HepG2 (cell line): ENCODE measurements around the gene TRIM54. TPM values are rescaled to one million over a fixed set of nuclear protein-coding genes. Genes with fewer than 3 reads are reported as not detected.

Experiments used
- CAMTA2 ChIP-seq: sonication (generic); formaldehyde crosslinking; IDR thresholded peaks from 2 replicates; pipeline ENCODE4 v1.4.0; 2020; ENCODE audit warnings: mild to moderate bottlenecking, missing genetic modification reagents, borderline replicate concordance
- CC2D1A ChIP-seq: sonication (generic); formaldehyde crosslinking; IDR thresholded peaks from 2 replicates; pipeline ENCODE4 v1.8.1; 2023; ENCODE audit warnings: mild to moderate bottlenecking, missing genetic modification reagents
- CCAR2 ChIP-seq: fragments of 200-400 bp; formaldehyde crosslinking; optimal IDR thresholded peaks from 2 replicates; pipeline ENCODE3; 2018; ENCODE audit warnings: low read depth, mild to moderate bottlenecking, low read length, moderate library complexity
- ERF ChIP-seq: IDR thresholded peaks from 2 replicates; pipeline ENCODE4 v1.6.1; 2018; ENCODE audit warnings: missing biosample characterization, missing genetic modification reagents
- FOXA3 ChIP-seq: IDR thresholded peaks from 2 replicates; pipeline ENCODE4 v1.6.1; 2016; ENCODE audit warnings: missing genetic modification reagents, missing compliant biosample characterization
- GPN1 ChIP-seq: sonication (generic); formaldehyde crosslinking; IDR thresholded peaks from 2 replicates; pipeline ENCODE4 v1.5.1; 2020; ENCODE audit warnings: missing genetic modification reagents, borderline replicate concordance
- HDAC2 ChIP-seq: sonication (generic); formaldehyde crosslinking; IDR thresholded peaks from 2 replicates; pipeline ENCODE4 v1.4.0; 2020; ENCODE audit warnings: missing genetic modification reagents
- IRX3 ChIP-seq: sonication (generic); formaldehyde crosslinking; IDR thresholded peaks from 2 replicates; pipeline ENCODE4 v1.8.1; 2023; ENCODE audit warnings: mild to moderate bottlenecking, low read depth, missing genetic modification reagents, borderline replicate concordance
- MIXL1 ChIP-seq: IDR thresholded peaks from 2 replicates; pipeline ENCODE4 v1.6.1; 2016
- MYNN ChIP-seq: sonication (generic); formaldehyde crosslinking; IDR thresholded peaks from 2 replicates; pipeline ENCODE4 v1.4.0; 2020; ENCODE audit warnings: mild to moderate bottlenecking, low read depth, missing genetic modification reagents
- NFATC3 ChIP-seq: sonication (generic); formaldehyde crosslinking; IDR thresholded peaks from 2 replicates; pipeline ENCODE4 v1.5.1; 2020; ENCODE audit warnings: mild to moderate bottlenecking, missing genetic modification reagents
- NFIB ChIP-seq: sonication (generic); formaldehyde crosslinking; IDR thresholded peaks from 2 replicates; pipeline ENCODE4 v1.9.0; 2021; ENCODE audit warnings: missing genetic modification reagents, mild to moderate bottlenecking, borderline replicate concordance
- NFKB2 ChIP-seq: sonication (generic); formaldehyde crosslinking; IDR thresholded peaks from 2 replicates; pipeline ENCODE4 v1.4.0; 2020; ENCODE audit warnings: missing genetic modification reagents, borderline replicate concordance
- PCBP2 ChIP-seq: fragments of 200-400 bp; formaldehyde crosslinking; optimal IDR thresholded peaks from 2 replicates; pipeline ENCODE3; 2018; ENCODE audit warnings: low read length, low read depth; ENCODE audit not compliant: poor library complexity, severe bottlenecking
- POLR2G ChIP-seq: fragments of 200-400 bp; formaldehyde crosslinking; IDR thresholded peaks from 2 replicates; pipeline ENCODE4 v1.6.1; 2018; ENCODE audit warnings: mild to moderate bottlenecking, low read depth, low read length, moderate library complexity
- RFXANK ChIP-seq: IDR thresholded peaks from 2 replicates; pipeline ENCODE4 v1.6.1; 2016
- SMAD1 ChIP-seq: sonication (generic); formaldehyde crosslinking; IDR thresholded peaks from 2 replicates; pipeline ENCODE4 v1.4.0; 2020; ENCODE audit warnings: missing genetic modification reagents, low read depth, mild to moderate bottlenecking, borderline replicate concordance
- SP4 ChIP-seq: sonication (generic); formaldehyde crosslinking; IDR thresholded peaks from 2 replicates; pipeline ENCODE4 v1.8.1; 2023; ENCODE audit warnings: mild to moderate bottlenecking, missing genetic modification reagents
- XBP1 ChIP-seq: sonication (generic); formaldehyde crosslinking; IDR thresholded peaks from 2 replicates; pipeline ENCODE4 v1.5.0; 2020; ENCODE audit warnings: missing genetic modification reagents
- XRCC5 ChIP-seq: fragments of 200-400 bp; formaldehyde crosslinking; optimal IDR thresholded peaks from 2 replicates; pipeline ENCODE3; 2017; ENCODE audit warnings: mild to moderate bottlenecking, low read length
- ZBTB38 ChIP-seq: sonication (generic); formaldehyde crosslinking; IDR thresholded peaks from 2 replicates; pipeline ENCODE4 v1.5.1; 2020; ENCODE audit warnings: mild to moderate bottlenecking, missing genetic modification reagents
- ZEB1 ChIP-seq: IDR thresholded peaks from 2 replicates; pipeline ENCODE4 v1.6.1; 2012; ENCODE audit warnings: mild to moderate bottlenecking, low read depth, inconsistent platforms; ENCODE audit not compliant: insufficient replicate concordance
- ZFP1 ChIP-seq: IDR thresholded peaks from 2 replicates; pipeline ENCODE4 v1.6.1; 2016
- ZFP37 ChIP-seq: sonication (generic); formaldehyde crosslinking; IDR thresholded peaks from 2 replicates; pipeline ENCODE4 v1.4.0; 2020; ENCODE audit warnings: missing genetic modification reagents, borderline replicate concordance
- ZFP82 ChIP-seq: sonication (generic); formaldehyde crosslinking; IDR thresholded peaks from 2 replicates; pipeline ENCODE4 v1.5.1; 2020; ENCODE audit warnings: mild to moderate bottlenecking, missing genetic modification reagents, borderline replicate concordance
- ZNF121 ChIP-seq: sonication (generic); formaldehyde crosslinking; IDR thresholded peaks from 2 replicates; pipeline ENCODE4 v1.5.0; 2020; ENCODE audit warnings: mild to moderate bottlenecking, missing genetic modification reagents
- ZNF234 ChIP-seq: sonication (generic); formaldehyde crosslinking; conservative IDR thresholded peaks from 2 replicates; pipeline ENCODE4 v1.5.1; 2020; ENCODE audit warnings: mild to moderate bottlenecking, missing genetic modification reagents
- ZNF282 ChIP-seq: fragments of 450-650 bp; IDR thresholded peaks from 2 replicates; pipeline ENCODE4 v1.6.1; 2018; ENCODE audit not compliant: partially characterized antibody
- ZNF33A ChIP-seq: sonication (generic); formaldehyde crosslinking; IDR thresholded peaks from 2 replicates; pipeline ENCODE4 v1.5.1; 2020; ENCODE audit warnings: missing genetic modification reagents, mild to moderate bottlenecking, moderate library complexity, borderline replicate concordance
- ZNF577 ChIP-seq: sonication (generic); formaldehyde crosslinking; IDR thresholded peaks from 2 replicates; pipeline ENCODE4 v1.4.0; 2020; ENCODE audit warnings: mild to moderate bottlenecking, low read depth, missing genetic modification reagents, borderline replicate concordance
- ZNF652 ChIP-seq: IDR thresholded peaks from 2 replicates; pipeline ENCODE4 v1.6.1; 2016; ENCODE audit warnings: low read depth, borderline replicate concordance
- ZNF75D ChIP-seq: sonication (generic); formaldehyde crosslinking; IDR thresholded peaks from 2 replicates; pipeline ENCODE4 v1.8.1; 2023; ENCODE audit warnings: missing genetic modification reagents, mild to moderate bottlenecking, borderline replicate concordance
- polyA plus RNA-seq, 8 experiments: library from polyadenylated mRNA; depleted of rRNA in 3 of 8; stranded (reverse) in 7 of 8; unstranded in 1 of 8; fragments of >200 nt; fragmentation: Illumina TruSeq in 4 of 8; extraction: Trizol in 4 of 8; gene quantifications; 2 replicates each; pipeline versions ENCODE4 v1.2.1 to v1.2.3, GENCODE V29; 2011 to 2016; ENCODE audit warnings: low read depth in 4 of 8, missing spikeins in 1 of 8, mixed read lengths in 1 of 8; ENCODE audit not compliant: insufficient read depth in 1 of 8
- total RNA-seq, 5 experiments: library from RNA; depleted of rRNA; stranded (reverse); fragments of >200 nt; fragmentation: Illumina TruSeq; extraction: Trizol; gene quantifications; 2 replicates each; pipeline ENCODE4 v1.2.3, GENCODE V29; 2016; ENCODE audit warnings: low read depth in 1 of 5
- TF ChIP-seq, protein P1 (sequence below): sonication (generic); formaldehyde crosslinking; IDR thresholded peaks from 2 replicates; pipeline ENCODE4 v1.4.0; 2020; ENCODE audit warnings: mild to moderate bottlenecking, missing genetic modification reagents
- TF ChIP-seq, protein P2 (sequence below): sonication (generic); formaldehyde crosslinking; IDR thresholded peaks from 2 replicates; pipeline ENCODE4 v1.8.0; 2022; ENCODE audit warnings: mild to moderate bottlenecking, missing genetic modification reagents, moderate library complexity

TRIM54 gene
- total and polyA plus RNA-seq, 2 of the 13 experiments (the other 11 are each of a cell fraction or from before 2014, with no cell fraction given) = 0.07 to 0.13 TPM

DNA sequence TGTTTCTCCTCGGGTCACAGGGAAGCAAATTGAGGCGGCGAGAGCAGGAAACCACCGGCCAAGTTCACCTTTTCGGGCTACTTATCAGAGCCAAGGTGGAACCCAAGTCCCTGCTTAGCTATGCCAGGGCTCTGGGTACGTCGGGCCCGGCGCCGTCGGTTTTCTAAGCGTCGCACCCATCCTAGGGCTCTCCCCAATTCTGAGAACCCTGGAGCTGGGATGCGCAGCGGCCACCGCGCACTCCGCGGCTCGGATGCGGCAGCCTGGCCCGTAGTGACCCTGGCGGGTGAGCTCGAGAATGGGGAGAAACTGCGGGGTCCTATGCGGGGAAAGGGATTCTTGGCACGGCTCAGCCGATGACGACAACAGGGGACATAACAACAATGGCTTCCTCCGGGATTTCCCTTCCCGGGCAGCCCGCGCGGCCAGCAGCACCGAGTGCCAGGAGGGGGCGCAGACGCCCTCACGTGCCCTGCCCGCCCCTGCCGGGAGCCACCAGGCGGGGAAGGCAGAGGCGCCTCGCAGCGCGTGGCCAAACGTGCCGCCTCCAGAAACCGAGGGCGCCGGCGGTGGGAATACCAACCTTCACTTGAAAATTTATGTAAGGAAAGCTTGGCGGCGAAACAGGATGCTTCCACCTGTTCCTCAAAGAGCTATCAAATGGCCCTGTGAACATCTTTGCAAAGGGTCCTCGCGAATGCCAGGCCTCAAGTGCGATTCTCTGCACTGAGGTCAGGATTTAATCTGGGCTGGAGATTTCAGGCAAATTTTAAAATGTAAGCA, 17.3 kb upstream of the TRIM54 start (continued):
- TF ChIP-seq, protein P1, sequence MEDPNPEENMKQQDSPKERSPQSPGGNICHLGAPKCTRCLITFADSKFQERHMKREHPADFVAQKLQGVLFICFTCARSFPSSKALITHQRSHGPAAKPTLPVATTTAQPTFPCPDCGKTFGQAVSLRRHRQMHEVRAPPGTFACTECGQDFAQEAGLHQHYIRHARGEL = no peak; the same call in 1 of the 2 replicates
- TF ChIP-seq ZNF652 (no peak), ZNF234 (CRISPR knock-in tag) (no peak), NFKB2 (CRISPR knock-in tag) (peak; percentile 96; the same call in 1 of the 2 replicates), SP4 (CRISPR knock-in tag) (peak; percentile 51; the same call in 1 of the 2 replicates), CCAR2 (no peak), SMAD1 (peak; percentile 74; the same call in 1 of the 2 replicates), ZFP37 (CRISPR knock-in tag) (no peak), ZNF121 (peak; percentile 76), POLR2G (no peak), RFXANK (CRISPR knock-in tag) (no peak), NFATC3 (CRISPR knock-in tag) (peak; percentile 90; the same call in 1 of the 2 replicates), ZFP1 (CRISPR knock-in tag) (no peak), MIXL1 (CRISPR knock-in tag) (no peak), CAMTA2 (CRISPR knock-in tag) (0 out of 2 replicates have a peak, but pooled peaks have one; percentile 55), MYNN (no peak), XBP1 (CRISPR knock-in tag) (no peak), PCBP2 (no peak), ERF (CRISPR knock-in tag) (peak; percentile 84), ZBTB38 (CRISPR knock-in tag) (peak; percentile 61; the same call in 1 of the 2 replicates), ZNF33A (CRISPR knock-in tag) (no peak), FOXA3 (CRISPR knock-in tag) (peak; percentile 63), ZNF577 (CRISPR knock-in tag) (no peak), HDAC2 (CRISPR knock-in tag) (peak; percentile 67), ZFP82 (CRISPR knock-in tag) (no peak; the same call in 1 of the 2 replicates), ZNF282 (no peak), GPN1 (no peak), ZEB1 (no peak), NFIB (CRISPR knock-in tag) (no peak), CC2D1A (no peak), ZNF75D (CRISPR knock-in tag) (no peak), IRX3 (CRISPR knock-in tag) (no peak), XRCC5 (peak; percentile 96)
- TF ChIP-seq, protein P2, sequence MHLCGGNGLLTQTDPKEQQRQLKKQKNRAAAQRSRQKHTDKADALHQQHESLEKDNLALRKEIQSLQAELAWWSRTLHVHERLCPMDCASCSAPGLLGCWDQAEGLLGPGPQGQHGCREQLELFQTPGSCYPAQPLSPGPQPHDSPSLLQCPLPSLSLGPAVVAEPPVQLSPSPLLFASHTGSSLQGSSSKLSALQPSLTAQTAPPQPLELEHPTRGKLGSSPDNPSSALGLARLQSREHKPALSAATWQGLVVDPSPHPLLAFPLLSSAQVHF (CRISPR knock-in tag) = no peak
